ENCODE measurements around the gene COA7. TPM values are rescaled to one million over a fixed set of nuclear protein-coding genes. Genes with fewer than 3 reads are reported as not detected.

COA7 gene
- total RNA-seq, 1 donor from 2014 or later: 13.0 TPM

DNA sequence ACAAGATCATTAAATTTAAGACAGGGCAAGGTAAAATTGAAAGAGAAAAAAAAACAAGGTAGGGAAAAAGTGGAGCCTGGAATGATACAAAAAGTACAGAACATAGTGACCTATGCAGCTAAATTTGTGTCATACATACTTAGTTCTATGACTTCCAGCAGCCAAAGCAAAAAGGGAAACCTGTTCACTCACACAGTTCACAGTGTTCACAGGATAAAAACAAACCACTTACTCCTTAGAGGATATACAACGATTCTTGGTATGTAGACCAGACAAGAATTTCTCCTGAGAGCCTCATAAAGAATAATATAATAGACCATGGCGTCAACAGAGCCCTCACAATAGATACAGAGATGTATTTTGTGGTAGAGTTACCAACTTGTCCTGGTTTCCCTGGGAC is 27.5 kb downstream of the COA7 start:
- no peaks in the 10 kb centered on the region for H3K36me3 ChIP-seq (ENCODE audit: control insufficient read depth, insufficient read depth, low read length)
- H3K4me3 ChIP-seq (ENCODE audit: low read depth, low read length): no peak overlapping the region
- H3K27me3 ChIP-seq (ENCODE audit: control insufficient read depth, insufficient read depth, low read length): no peaks in the 10 kb centered on the region
- TF ChIP-seq, protein P1, sequence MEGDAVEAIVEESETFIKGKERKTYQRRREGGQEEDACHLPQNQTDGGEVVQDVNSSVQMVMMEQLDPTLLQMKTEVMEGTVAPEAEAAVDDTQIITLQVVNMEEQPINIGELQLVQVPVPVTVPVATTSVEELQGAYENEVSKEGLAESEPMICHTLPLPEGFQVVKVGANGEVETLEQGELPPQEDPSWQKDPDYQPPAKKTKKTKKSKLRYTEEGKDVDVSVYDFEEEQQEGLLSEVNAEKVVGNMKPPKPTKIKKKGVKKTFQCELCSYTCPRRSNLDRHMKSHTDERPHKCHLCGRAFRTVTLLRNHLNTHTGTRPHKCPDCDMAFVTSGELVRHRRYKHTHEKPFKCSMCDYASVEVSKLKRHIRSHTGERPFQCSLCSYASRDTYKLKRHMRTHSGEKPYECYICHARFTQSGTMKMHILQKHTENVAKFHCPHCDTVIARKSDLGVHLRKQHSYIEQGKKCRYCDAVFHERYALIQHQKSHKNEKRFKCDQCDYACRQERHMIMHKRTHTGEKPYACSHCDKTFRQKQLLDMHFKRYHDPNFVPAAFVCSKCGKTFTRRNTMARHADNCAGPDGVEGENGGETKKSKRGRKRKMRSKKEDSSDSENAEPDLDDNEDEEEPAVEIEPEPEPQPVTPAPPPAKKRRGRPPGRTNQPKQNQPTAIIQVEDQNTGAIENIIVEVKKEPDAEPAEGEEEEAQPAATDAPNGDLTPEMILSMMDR (IDR thresholded peaks at IDR 0.05; ENCODE audit: insufficient read depth, low read length, poor library complexity, severe bottlenecking): no peak
- no peak for DNase-seq (ENCODE audit: low read depth)

DNA sequence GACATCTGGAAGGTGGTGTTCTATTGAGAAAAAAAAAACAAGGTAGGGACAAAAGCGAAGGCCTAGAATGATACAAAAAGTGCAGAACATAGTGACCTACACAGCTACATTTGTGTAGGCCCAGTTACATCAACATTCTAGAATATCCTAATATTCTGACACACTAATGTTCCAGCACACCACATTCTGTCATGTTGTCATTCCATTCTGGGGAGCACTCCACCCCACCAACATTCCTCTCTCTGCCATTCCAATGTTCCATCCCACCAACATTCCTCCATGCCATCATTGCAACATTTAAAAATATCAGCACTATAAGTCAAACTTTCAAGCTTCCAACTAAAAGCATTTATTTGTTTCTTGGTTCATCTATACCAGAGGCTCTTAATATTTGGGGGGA is 28.5 kb downstream of the COA7 start:
- TF ChIP-seq, protein P1 (IDR thresholded peaks at IDR 0.05; ENCODE audit: insufficient read depth, low read length, poor library complexity, severe bottlenecking): no peak
- DNase-seq (ENCODE audit: low read depth): no peak
- Histone ChIP-seq H3K27me3 (ENCODE audit: control insufficient read depth, insufficient read depth, low read length) (no peaks in the 10 kb centered on the region), H3K4me3 (ENCODE audit: low read depth, low read length) (no peak overlapping the region), H3K36me3 (ENCODE audit: control insufficient read depth, insufficient read depth, low read length) (no peaks in the 10 kb centered on the region)

- TF ChIP-seq, protein P1 (IDR thresholded peaks at IDR 0.05; ENCODE audit: insufficient read depth, low read length, poor library complexity, severe bottlenecking): no peak
- Histone ChIP-seq H3K36me3 (ENCODE audit: control insufficient read depth, insufficient read depth, low read length) (no peaks in the 10 kb centered on the region), H3K4me3 (ENCODE audit: low read depth, low read length) (no peak overlapping the region), H3K27me3 (ENCODE audit: control insufficient read depth, insufficient read depth, low read length) (no peaks in the 10 kb centered on the region)
- no peak for DNase-seq (ENCODE audit: low read depth)
Measured at GRCh38 chr1:52668711-52669110, 29.4 kb downstream of the COA7 start.

DNA sequence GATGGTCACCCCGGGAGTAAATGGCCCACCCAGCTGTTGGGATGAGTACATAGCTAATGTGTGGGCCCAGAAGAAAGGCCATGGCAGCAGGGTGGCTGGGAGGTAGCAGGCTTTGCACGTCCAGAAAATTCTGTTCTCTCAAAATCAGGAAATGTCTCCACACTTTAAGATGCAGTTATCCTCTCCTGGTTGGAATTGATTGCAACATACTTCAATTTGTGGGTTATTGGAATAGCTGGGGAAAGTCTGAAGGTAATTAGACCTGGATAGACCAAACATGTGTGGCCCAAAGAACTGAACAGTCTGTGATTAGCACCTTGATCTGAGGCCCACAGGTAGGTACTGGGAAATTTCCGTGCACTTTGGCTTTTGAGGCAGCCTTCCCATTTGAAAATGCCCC is 30.2 kb downstream of the COA7 start:
- no peak overlapping the region for H3K4me3 ChIP-seq (ENCODE audit: low read depth, low read length)
- TF ChIP-seq, protein P1 (IDR thresholded peaks at IDR 0.05; ENCODE audit: insufficient read depth, low read length, poor library complexity, severe bottlenecking): no peak
- DNase-seq (ENCODE audit: low read depth): no peak
- no peaks in the 10 kb centered on the region for H3K27me3 ChIP-seq (ENCODE audit: control insufficient read depth, insufficient read depth, low read length)
- no peaks in the 10 kb centered on the region for H3K36me3 ChIP-seq (ENCODE audit: control insufficient read depth, insufficient read depth, low read length)

- no peak overlapping the region for H3K4me3 ChIP-seq (ENCODE audit: low read depth, low read length)
- no peaks in the 10 kb centered on the region for H3K36me3 ChIP-seq (ENCODE audit: control insufficient read depth, insufficient read depth, low read length)
- TF ChIP-seq, protein P1 (IDR thresholded peaks at IDR 0.05; ENCODE audit: insufficient read depth, low read length, poor library complexity, severe bottlenecking): no peak
- no peak for DNase-seq (ENCODE audit: low read depth)
- no peaks in the 10 kb centered on the region for H3K27me3 ChIP-seq (ENCODE audit: control insufficient read depth, insufficient read depth, low read length)
Measured at GRCh38 chr1:52667290-52667689, 30.9 kb downstream of the COA7 start.

Measured in kidney epithelial cell (primary cell).